DMS153 treated with DMSO at 0.1 percent for 48 hours (cell line): ENCODE results near the gene TAC1.
"Not testable (repeated sequence)": the region's sequence is repeated elsewhere in the genome, so short reads cannot be mapped to it uniquely, and the experiment has no call there.

Experiments used
- DNase-seq: peaks from one replicate; lab custom pipeline; 2025; ENCODE audit not compliant: unreplicated experiment; lab: John Stamatoyannopoulos, UW

The TAC1 gene

GRCh38 chr7:97731736-97732564, at the start of gene TAC1:
TAC1 (plus strand) TSS chr7:97732086; CDS start chr7:97732613, 527 bp downstream.
- no peak for DNase-seq

GRCh38 chr7:97685952-97686351, 45.9 kb upstream of the TAC1 start:
- no peak for DNase-seq

- DNase-seq = no peak
These were observed 38.3 kb upstream of the TAC1 start for GRCh38 chr7:97693586-97693985.

GRCh38 chr7:97694355-97694754, 37.5 kb upstream of the TAC1 start:
- no peak for DNase-seq

- no peak for DNase-seq
These were observed 34.5 kb upstream of the TAC1 start for GRCh38 chr7:97697396-97697795.

GRCh38 chr7:97722386-97722785, 9.5 kb upstream of the TAC1 start:
- DNase-seq = no peak

- DNase-seq = no peak
These were observed 834 bp downstream of the TAC1 start for GRCh38 chr7:97732565-97733275.

- no peak for DNase-seq
These were observed 1.6 kb downstream of the TAC1 start for GRCh38 chr7:97733276-97734161.

GRCh38 chr7:97734255-97734654, 2.4 kb downstream of the TAC1 start:
- DNase-seq = no peak

GRCh38 chr7:97735075-97735474, 3.2 kb downstream of the TAC1 start:
- no peak for DNase-seq

- no peak for DNase-seq
These were observed 16.6 kb downstream of the TAC1 start for GRCh38 chr7:97748482-97748881.

- DNase-seq = no peak
These were observed 19.7 kb downstream of the TAC1 start for GRCh38 chr7:97751566-97751965.

GRCh38 chr7:97752215-97752614, 20.3 kb downstream of the TAC1 start:
- no peak for DNase-seq

- DNase-seq = no peak
These were observed 25.9 kb downstream of the TAC1 start for GRCh38 chr7:97757824-97758223.

- no peak for DNase-seq
These were observed 39.0 kb downstream of the TAC1 start for GRCh38 chr7:97770850-97771249.

GRCh38 chr7:97771576-97771975, 39.7 kb downstream of the TAC1 start:
- no peak for DNase-seq

- DNase-seq = no peak
These were observed 40.4 kb downstream of the TAC1 start for GRCh38 chr7:97772045-97772901.

- DNase-seq = not testable (repeated sequence)
These were observed 54.5 kb downstream of the TAC1 start for GRCh38 chr7:97786398-97786797.
